CD14-positive monocyte (primary cell): ENCODE measurements around the gene FHIT. TPM values are rescaled to one million over a fixed set of nuclear protein-coding genes. Genes with fewer than 3 reads are reported as not detected.

Source experiments
- DNase-seq, 3 donors: peaks; one replicate each; pipeline ENCODE4 v3.0.0-alpha.2; 2011 to 2022
- H2AFZ ChIP-seq: 2 replicates; pipeline ENCODE4 v1.6.0; 2012; ENCODE audit warnings: mild to moderate bottlenecking, low read depth, low read length, inconsistent platforms; ENCODE audit not compliant: insufficient read depth, poor library complexity, severe bottlenecking
- H3K27ac ChIP-seq, 2 donors: 1 replicate in 1 of 2; 2 replicates in 1 of 2; pipeline ENCODE4 v1.5.1; 2012 to 2013; ENCODE audit warnings: low read length in 2 of 2, control low read depth in 1 of 2, inconsistent platforms in 1 of 2, low read depth in 1 of 2, mild to moderate bottlenecking in 1 of 2
- H3K27me3 ChIP-seq, 2 donors: one replicate each; pipeline versions ENCODE4 v1.6.0 to v1.6.1; 2011 to 2013; ENCODE audit warnings: low read length in 2 of 2; ENCODE audit not compliant: control insufficient read depth in 2 of 2, insufficient read depth in 2 of 2
- H3K36me3 ChIP-seq, 2 donors: replicated peaks in 1 of 2; 1 replicate in 1 of 2; 2 replicates in 1 of 2; pipeline versions ENCODE4 v1.5.1 to v1.6.1; 2012 to 2013; ENCODE audit warnings: low read length in 2 of 2, control low read depth in 1 of 2, inconsistent platforms in 1 of 2, mild to moderate bottlenecking in 1 of 2; ENCODE audit not compliant: insufficient read depth in 2 of 2, control insufficient read depth in 1 of 2
- H3K4me1 ChIP-seq, 2 donors: 1 replicate in 1 of 2; 2 replicates in 1 of 2; pipeline versions ENCODE4 v1.5.1 to v1.6.1; 2012 to 2013; ENCODE audit warnings: low read length in 2 of 2, control low read depth in 1 of 2, inconsistent platforms in 1 of 2, mild to moderate bottlenecking in 1 of 2, moderate library complexity in 1 of 2; ENCODE audit not compliant: insufficient read depth in 2 of 2, control insufficient read depth in 1 of 2
- H3K4me2 ChIP-seq: replicated peaks from 2 replicates; pipeline ENCODE3; 2012; ENCODE audit warnings: low read length, moderate library complexity, mild to moderate bottlenecking; ENCODE audit not compliant: poor library complexity, severe bottlenecking; ENCODE audit errors: extremely low read depth
- H3K4me3 ChIP-seq, 3 experiments: fragments of 200-600 bp in 1 of 3; sonication (generic) in 1 of 3; replicated peaks in 1 of 3; 1 replicate in 2 of 3; 2 replicates in 1 of 3; pipeline ENCODE4 v1.5.1; 2011 to 2013; ENCODE audit warnings: low read length in 3 of 3, mild to moderate bottlenecking in 3 of 3, control low read depth in 2 of 3, low read depth in 2 of 3, inconsistent platforms in 1 of 3, moderate library complexity in 1 of 3
- H3K79me2 ChIP-seq: 2 replicates; pipeline ENCODE4 v1.6.0; 2012; ENCODE audit warnings: mild to moderate bottlenecking, control low read depth, inconsistent platforms, low read length, moderate library complexity; ENCODE audit not compliant: insufficient read depth
- H3K9ac ChIP-seq: 2 replicates; pipeline ENCODE4 v1.6.0; 2017; ENCODE audit warnings: low read length, mild to moderate bottlenecking; ENCODE audit not compliant: insufficient read depth, poor library complexity, severe bottlenecking
- H3K9me3 ChIP-seq, 2 donors: replicated peaks in 1 of 2; 1 replicate in 1 of 2; 2 replicates in 1 of 2; pipeline versions ENCODE4 v1.5.1 to v1.6.1; 2012 to 2013; ENCODE audit warnings: low read length in 2 of 2, control low read depth in 1 of 2; ENCODE audit not compliant: control insufficient read depth in 1 of 2, insufficient read depth in 1 of 2
- H4K20me1 ChIP-seq: 2 replicates; pipeline ENCODE4 v1.6.0; 2012; ENCODE audit warnings: mild to moderate bottlenecking, low read length, control low read depth, moderate library complexity; ENCODE audit not compliant: insufficient read depth
- H3K27ac Mint-ChIP-seq, 7 donors: one replicate each; pipeline ENCODE4 v1.8.0; 2020; ENCODE audit warnings: mild to moderate bottlenecking in 7 of 7, mixed read lengths in 7 of 7, moderate library complexity in 6 of 7, inconsistent platforms in 2 of 7
- H3K27me3 Mint-ChIP-seq, 3 donors: one replicate each; pipeline ENCODE4 v1.8.0; 2021 to 2022; ENCODE audit warnings: low read depth in 3 of 3, mild to moderate bottlenecking in 3 of 3, mixed read lengths in 3 of 3, moderate library complexity in 3 of 3, inconsistent platforms in 1 of 3
- H3K36me3 Mint-ChIP-seq, 2 donors: one replicate each; pipeline ENCODE4 v1.8.0; 2020; ENCODE audit warnings: mixed read lengths in 2 of 2, inconsistent platforms in 1 of 2, mild to moderate bottlenecking in 1 of 2
- H3K4me1 Mint-ChIP-seq: one replicate; pipeline ENCODE4 v1.8.0; 2020; ENCODE audit warnings: mild to moderate bottlenecking, mixed read lengths
- H3K4me3 Mint-ChIP-seq, 2 donors: one replicate each; pipeline ENCODE4 v1.8.0; 2020; ENCODE audit warnings: mild to moderate bottlenecking in 2 of 2, mixed read lengths in 2 of 2, moderate library complexity in 1 of 2
- H3K9me3 Mint-ChIP-seq, 7 donors: one replicate each; pipeline ENCODE4 v1.8.0; 2020 to 2022; ENCODE audit warnings: mixed read lengths in 7 of 7, mild to moderate bottlenecking in 6 of 7, moderate library complexity in 6 of 7, inconsistent platforms in 2 of 7
- CTCF ChIP-seq: fragments of 200-600 bp; IDR thresholded peaks from one replicate; pipeline ENCODE4 v1.8.0; 2022; ENCODE audit warnings: antibody characterized with exemption, mild to moderate bottlenecking
- WGBS: methylation state at CpG from one replicate; pipeline ENCODE4 v1.1.5; 2013; ENCODE audit warnings: missing lambda C conversion rate; ENCODE audit not compliant: insufficient coverage; 5-methylcytosine and 5-hydroxymethylcytosine counted together
- intact Hi-C, 2 donors: fragments of 100-400 bp; cut with micrococcal nuclease; formaldehyde crosslinking; loops; one replicate each; pipeline versions ENCODE4 v1.15.0 to v1.15.1; 2023
- polyA plus RNA-seq, 3 donors: library from polyadenylated mRNA; depleted of rRNA in 1 of 3; unstranded in 2 of 3; stranded (reverse) in 1 of 3; fragments of 300-500 nt in 2 of 3; fragments of >200 nt in 1 of 3; fragmentation: Illumina TruSeq in 2 of 3; gene quantifications; 1 replicate in 2 of 3; 2 replicates in 1 of 3; pipeline ENCODE4 v1.2.3, GENCODE V29; 2012 to 2021

FHIT gene
- polyA plus RNA-seq, 3 donors = 1.7 to 3.4 (median 3.2) TPM

DNA sequence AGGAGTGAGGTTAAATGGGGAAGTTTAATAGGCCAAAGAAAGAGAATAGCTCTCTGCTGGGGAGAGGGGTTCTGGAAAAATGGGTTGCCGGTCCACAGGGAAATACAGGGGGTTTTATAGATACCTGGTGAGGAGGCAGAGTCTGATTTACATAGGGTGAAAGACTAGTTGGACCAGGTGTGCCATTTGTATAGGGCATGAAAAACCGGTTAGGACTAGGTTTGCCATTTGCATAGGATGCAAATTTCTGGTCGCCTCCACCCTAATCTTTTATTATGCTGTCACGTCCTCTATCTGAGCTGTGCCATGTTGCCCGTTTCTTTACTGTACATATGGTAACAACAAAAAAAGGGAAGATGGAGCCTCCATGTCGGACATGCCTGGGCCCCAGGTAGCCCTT is 960.1 kb downstream of the FHIT start:
- TF ChIP-seq CTCF = no peak
- Histone ChIP-seq H3K4me2 (no peak overlapping the region), H4K20me1 (no peaks in the 10 kb centered on the region), H3K79me2 (no peaks in the 10 kb centered on the region), H3K9ac (no peak overlapping the region), H3K27me3 (no peaks in the 10 kb centered on the region), H3K36me3 (no peaks in the 10 kb centered on the region), H3K4me1 (no peaks in the 10 kb centered on the region), H3K27ac (no peak overlapping the region), H3K9me3 (peaks cover 0 to 7% of the 10 kb centered on the region in 2 donors), H3K4me3 (no peak overlapping the region), H2AFZ (no peak overlapping the region)
- DNase-seq = no peak
- Mint-ChIP-seq H3K27me3 (peaks cover 0 to 1% (median 0%) of the 10 kb centered on the region in 3 donors), H3K9me3 (peaks cover 0 to 20% (median 7%) of the 10 kb centered on the region in 7 donors), H3K27ac (no peak overlapping the region), H3K36me3 (no peaks in the 10 kb centered on the region), H3K4me1 (no peaks in the 10 kb centered on the region), H3K4me3 (no peak overlapping the region)
- WGBS = 100% methylated on average over 6 of the region's 6 CpGs
- intact Hi-C loops = no loop called here

DNA sequence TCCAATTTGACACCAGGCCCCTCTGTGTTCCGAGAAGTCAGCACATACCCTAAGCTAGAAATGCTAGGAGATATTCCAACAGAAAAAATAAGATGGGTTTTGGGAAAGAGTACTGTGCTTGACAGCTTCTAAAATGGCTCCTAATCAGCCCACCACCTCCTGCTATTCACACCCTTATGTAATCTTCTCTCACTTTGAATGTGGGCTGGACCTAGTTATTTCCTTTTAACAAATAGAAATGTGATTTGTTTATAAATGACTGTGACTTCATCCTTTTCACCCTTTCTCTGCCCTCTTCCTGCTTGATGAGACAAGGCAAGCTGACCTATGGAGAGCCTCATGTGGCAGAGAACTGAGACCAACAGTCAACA is 961.1 kb downstream of the FHIT start:
- Histone ChIP-seq H3K9me3 (peaks cover 0 to 6% of the 10 kb centered on the region in 2 donors), H3K4me1 (no peaks in the 10 kb centered on the region), H3K9ac (no peak overlapping the region), H3K79me2 (no peaks in the 10 kb centered on the region), H3K36me3 (no peaks in the 10 kb centered on the region), H2AFZ (no peak overlapping the region), H3K4me2 (no peak overlapping the region), H4K20me1 (no peaks in the 10 kb centered on the region), H3K27me3 (no peaks in the 10 kb centered on the region), H3K4me3 (no peak overlapping the region), H3K27ac (no peak overlapping the region)
- DNase-seq = no peak
- no peak overlapping the region for H3K4me3 Mint-ChIP-seq
- H3K27ac Mint-ChIP-seq = no peak overlapping the region
- H3K27me3 Mint-ChIP-seq = peaks cover 0 to 1% (median 0%) of the 10 kb centered on the region in 3 donors
- no peak for TF ChIP-seq CTCF
- intact Hi-C loops = no loop called here
- H3K9me3 Mint-ChIP-seq = peaks cover 0 to 11% (median 5%) of the 10 kb centered on the region in 7 donors
- H3K4me1 Mint-ChIP-seq = no peaks in the 10 kb centered on the region
- no peaks in the 10 kb centered on the region for H3K36me3 Mint-ChIP-seq
- no CpG with 5 or more reads among the region's 1 CpG for WGBS
